Renal pelvis (tissue), 4 donors: ENCODE measurements around the gene TAC3. TPM values are rescaled to one million over a fixed set of nuclear protein-coding genes. Genes with fewer than 3 reads are reported as not detected.
A peak's percentile ranks its signal among the peaks of the same experiment; 100 is the strongest.
"Not testable (repeated sequence)": the region's sequence is repeated elsewhere in the genome, so short reads cannot be mapped to it uniquely, and the experiment has no call there.

Experiments
- DNase-seq: peaks from one replicate; pipeline ENCODE4 v3.0.0-alpha.2; 2013
- polyA plus RNA-seq, 3 donors: library from polyadenylated mRNA; unstranded; fragments of 120-200 nt; gene quantifications; one replicate each; pipeline ENCODE4 v1.2.1, GENCODE V29; 2013; ENCODE audit not compliant: insufficient read length in 3 of 3

Gene TAC3
- polyA plus RNA-seq, 3 donors: 0.64 to 2.2 (median 1.1) TPM

DNA sequence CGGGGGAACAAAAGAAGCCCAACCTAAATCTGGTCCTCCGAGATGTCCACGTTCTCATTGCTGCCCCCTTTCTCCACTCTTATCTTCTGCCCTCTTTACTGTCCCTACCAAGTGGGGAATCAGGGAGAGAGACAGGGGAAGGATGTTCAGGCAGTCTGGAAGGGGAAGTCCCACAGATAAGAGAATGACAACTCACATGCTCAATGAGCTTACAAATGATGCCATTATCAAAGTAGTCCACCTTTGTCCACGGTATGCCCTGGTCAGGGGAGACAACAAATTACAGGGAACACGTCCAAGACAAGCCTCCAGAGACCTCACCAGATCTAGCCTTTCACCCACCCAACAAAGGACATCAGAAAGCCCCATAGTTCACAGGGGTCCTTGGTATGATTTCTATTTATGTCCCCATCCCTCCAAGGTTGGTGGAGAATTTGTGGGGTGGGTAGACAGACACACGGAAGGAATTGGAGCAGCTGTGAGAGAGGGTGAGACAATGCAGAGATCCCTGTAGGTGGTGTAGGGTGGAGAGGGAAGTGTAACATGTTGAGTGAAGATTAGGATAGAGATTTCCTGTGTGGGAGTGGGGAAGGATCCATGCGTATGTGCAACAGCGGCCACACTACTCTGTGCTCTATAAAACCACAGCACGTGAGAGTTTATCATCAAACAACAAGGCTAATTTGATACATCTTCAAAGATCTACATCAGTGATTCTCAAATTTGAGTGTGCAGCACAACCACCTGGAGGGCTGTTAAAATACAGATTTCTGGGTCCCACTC is 22.9 kb upstream of the TAC3 start:
- no peak for DNase-seq

DNA sequence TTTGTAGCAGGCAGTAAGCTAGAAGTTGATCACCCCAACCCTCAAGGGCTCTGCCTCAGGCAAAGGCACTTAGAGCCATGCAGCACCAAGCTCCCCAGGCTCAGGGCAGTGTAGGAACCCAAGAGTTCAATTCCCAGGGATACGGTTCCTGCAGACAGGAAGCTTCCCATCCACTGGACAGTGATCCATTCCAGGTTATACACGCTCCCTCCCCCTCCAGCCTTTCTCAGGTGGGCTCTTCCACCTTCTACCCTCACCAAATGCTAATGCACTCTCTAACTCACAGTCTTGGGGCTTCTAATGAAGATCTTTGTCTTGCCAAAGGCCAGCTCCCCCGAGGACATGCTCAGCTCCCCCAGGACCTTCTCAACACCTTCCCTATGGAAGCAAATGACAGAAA is 20.9 kb upstream of the TAC3 start:
- DNase-seq: no peak

DNA sequence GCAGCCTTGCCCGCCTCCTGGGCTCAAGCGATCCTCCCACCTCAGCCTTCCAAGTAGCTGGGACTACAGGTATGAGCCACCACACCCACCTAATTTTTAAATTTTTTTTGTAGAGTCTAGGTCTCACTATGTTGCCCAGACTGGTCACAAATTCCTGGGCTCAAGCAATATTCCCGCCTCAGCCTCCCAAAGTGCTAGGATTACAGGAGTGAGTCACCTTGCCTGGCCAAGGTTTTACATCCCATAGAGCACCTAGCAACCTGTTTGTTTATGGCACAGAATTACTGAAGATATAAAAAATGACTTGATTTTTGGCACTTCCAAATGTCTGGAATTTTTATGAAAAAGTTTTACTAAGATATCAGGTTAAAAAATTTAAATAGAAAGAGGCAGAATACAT is 17.1 kb upstream of the TAC3 start:
- no peak for DNase-seq

DNA sequence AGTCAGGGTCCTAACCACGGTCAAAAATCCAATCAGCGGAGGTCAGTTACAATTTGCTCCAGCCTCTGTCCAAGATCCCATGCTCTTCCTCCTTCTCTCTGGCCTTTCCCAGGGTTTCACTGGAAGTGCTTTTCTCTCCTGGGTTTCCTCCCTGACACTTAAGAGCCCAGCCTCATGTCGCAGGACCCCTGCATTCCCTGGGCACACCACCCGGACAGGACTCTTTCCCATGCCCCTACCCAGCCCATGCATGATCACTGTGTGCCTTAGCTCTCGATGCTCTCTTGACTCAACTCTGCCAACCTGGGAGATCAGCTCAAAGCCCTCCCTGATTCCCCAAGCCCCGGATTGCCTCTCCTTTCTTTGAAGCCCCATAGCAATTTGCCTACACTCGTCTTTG is 15.5 kb upstream of the TAC3 start:
- DNase-seq: no peak

DNA sequence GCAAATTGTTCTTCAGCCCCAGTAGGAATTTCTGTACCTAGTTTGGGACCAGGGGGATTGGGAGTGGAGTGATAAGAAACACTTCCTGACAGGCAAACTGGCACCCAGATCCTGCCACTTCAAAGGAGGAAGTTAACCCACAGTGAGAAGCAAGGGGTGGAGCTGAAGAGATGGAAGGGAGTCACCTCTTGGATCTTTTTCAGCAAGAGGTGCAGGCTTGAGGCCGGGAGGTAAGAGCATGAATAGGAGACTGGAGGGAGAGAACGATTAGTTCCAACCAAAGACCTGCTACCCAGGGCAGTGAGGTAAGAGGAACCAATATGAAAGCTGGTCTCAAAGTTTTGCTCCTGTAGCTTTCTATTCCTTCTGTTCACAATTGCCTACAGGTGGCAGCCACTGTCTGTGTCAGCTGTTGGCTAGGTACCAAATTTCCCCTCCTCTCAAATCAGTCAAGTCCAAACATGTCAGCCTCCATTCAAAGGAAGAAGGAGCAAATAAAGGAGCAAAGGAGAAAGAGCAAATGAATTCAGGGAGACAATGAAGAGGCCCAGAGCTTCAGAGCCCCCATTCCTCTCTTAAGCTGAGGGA is 14.9 kb upstream of the TAC3 start:
- DNase-seq: no peak

DNA sequence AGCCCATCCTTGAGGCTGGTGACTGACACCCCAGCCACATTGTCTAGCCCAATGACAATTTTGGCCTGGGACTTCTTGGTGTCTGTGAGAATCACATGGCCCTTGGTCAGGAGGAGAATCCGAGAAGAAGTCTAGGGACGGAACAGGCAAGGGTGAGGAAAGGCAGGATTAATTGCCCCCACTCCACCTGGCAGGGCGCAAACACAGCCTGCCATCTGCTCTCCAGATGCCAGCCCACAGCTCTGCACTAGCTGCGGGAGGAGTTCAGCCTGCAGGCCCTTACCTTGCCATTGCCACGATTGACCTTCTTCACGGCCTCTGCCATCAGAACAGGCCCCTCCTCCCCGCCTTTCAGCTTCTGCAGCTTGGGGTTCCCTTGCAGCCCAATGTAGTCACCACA is 13.1 kb upstream of the TAC3 start:
- no peak for DNase-seq

DNA sequence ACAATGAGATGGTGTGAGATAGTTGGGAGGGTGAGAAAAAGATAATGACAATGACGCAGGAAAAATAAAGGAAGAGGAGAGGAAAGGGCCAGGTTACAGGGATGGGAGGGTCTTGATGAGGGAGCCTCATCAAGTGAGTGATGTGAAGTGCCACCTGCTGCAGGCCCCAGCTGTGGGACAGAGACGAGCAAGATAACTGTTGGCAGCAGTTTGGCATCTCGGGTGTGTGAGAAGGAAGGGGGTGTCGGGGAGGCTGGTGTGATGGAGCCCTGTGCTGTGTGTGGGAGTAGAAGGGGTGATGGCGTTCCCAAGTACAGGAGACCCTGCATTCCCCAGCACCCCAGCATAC is 11.4 kb upstream of the TAC3 start:
- no peak for DNase-seq

DNA sequence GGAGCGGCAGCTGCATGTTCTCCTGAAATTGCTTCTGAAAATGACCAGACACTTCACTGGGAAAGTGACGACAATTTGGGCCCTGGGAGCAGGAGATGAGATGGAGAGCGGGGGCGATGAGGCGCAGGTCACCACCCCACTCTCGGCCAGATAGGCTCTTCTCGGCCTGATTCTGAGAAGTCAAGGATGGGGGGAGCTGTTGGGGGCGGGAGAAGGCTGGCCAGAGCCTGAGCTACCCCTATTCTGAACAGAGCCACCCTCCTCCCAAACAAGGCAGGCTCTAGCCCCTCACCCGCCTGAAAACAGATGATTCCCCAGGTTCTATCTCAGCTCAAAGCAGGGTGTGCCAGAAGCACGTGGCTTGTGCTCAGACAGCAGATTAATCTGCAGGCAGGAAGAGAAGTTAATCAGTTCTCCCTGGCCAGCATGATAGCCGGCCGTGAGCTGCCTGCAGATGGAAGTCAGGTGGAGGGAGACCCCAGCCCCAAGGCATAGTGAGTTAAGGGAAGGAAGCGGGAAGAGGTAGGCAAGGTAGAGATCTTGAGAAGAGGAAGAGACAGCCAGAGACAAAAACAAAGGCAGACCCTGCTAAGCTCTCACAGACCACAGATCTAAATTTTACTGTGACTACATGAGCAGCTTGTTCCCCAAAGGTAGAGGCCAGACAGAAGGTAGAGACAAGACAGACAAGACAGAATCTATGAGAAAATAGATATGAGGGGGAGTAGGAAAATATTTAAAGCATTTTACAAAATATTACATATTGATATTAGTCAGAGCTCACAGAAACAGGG is 10.9 kb upstream of the TAC3 start:
- DNase-seq: no peak

DNA sequence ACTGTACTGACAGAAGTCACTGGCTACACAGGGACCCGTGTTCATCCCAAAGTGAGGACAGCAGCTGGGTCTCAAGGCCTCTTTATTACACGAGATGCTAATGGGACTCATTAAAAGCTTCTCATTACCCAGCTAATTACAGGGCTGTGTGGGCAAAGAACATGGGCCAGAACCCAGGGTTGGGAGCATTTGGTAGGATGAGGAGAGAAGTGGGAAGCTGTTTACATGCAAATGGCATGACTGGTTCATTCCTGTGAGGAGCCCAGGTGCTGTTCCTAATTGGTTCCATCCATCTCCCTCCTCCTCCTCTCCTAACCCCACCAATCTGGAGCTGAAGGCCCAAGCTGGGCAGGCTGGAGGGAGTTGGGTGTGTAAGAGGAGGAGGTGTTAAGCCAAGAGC is 8.9 kb upstream of the TAC3 start:
- DNase-seq: no peak

DNA sequence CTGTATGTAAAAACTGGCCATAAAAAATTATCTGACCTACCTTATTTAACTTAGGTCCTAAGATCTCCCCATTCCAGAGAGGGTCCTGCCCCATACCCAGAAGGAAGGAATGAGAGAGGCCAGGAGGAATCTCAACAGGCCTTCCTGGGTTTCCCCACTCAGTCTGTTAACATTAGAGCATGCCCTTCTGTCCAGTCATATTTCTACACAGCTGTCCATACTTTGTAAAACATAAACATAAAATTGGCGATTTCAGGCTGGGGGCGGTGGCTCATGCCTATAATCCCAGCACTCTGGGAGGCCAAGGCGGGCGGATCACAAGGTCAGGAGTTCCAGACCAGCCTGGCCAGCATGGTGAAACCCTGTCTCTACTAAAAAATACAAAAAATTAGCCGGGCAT is 6.0 kb upstream of the TAC3 start:
- DNase-seq: not testable (repeated sequence)

DNA sequence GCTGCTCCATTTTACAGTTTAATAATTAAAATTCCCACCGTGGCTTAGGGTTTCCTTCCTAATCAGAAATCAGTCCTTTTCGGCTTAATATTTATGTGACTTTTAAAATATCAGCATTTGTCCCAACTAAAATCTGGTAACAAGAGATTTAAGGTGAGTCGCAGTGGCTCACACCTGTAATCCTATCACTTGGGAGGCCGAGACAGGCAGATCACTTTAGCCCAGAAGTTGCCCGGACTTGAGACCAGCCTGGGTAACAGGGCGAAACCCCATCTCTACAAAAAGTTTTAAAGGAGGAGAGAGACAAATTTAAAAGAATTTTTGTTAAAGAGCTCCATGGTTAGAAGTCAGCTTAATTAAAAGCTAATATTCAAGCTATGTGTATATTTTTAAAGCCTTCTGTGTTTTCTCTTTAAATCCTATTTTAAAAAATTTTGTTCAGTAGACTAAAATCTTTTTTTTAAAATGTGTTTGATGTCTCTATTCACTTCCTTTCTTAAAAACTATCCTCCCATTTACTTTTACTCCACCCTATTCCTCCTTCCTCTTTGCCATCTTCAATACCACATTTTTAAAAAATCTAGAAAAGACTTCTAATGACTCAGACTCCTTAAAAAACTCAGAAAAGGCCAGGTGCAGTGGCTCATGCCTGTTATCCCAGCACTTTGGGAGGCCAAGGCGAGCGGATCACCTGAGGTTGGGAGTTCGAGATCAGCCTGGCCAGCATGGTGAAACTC is 3.8 kb upstream of the TAC3 start:
- DNase-seq: no peak

DNA sequence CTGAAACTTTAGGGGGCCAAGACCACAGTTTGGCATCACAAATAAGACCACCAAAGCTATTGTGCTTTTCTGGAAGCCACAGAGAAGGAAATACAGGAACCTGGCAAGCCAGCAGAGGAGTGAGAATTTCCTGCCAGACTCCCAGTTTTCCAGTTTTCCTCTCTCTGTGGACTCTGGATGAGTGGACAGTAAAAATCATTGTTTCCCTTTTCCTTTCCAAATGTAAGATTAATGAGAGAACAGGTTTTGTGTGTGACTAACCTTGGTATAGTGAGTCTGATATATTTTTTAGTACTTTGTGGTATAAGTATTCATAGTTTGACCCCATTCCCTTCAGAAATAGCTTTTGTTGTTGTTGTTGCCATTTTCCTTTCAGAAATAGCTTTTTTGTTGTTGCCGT is 2.6 kb upstream of the TAC3 start:
- DNase-seq: no peak

DNA sequence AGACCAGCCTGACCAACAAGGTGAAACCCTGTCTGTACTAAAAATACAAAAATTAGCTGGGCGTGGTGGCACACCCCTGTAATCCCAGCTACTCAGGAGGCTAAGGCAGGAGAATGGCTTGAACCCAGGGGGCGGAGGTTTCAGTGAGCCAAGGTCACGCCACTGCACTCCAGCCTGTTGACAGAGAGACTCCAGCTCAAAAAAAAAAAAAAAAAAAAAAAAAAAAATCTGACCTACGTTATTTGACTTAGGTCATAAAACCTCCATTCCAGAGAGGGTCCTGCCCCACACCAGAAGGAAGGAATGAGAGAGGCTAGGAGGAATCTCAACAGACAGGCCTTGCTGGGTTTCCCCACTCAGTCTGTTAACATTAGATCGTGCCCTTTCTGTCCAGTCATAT is 2.0 kb upstream of the TAC3 start:
- not testable (repeated sequence) for DNase-seq

DNA sequence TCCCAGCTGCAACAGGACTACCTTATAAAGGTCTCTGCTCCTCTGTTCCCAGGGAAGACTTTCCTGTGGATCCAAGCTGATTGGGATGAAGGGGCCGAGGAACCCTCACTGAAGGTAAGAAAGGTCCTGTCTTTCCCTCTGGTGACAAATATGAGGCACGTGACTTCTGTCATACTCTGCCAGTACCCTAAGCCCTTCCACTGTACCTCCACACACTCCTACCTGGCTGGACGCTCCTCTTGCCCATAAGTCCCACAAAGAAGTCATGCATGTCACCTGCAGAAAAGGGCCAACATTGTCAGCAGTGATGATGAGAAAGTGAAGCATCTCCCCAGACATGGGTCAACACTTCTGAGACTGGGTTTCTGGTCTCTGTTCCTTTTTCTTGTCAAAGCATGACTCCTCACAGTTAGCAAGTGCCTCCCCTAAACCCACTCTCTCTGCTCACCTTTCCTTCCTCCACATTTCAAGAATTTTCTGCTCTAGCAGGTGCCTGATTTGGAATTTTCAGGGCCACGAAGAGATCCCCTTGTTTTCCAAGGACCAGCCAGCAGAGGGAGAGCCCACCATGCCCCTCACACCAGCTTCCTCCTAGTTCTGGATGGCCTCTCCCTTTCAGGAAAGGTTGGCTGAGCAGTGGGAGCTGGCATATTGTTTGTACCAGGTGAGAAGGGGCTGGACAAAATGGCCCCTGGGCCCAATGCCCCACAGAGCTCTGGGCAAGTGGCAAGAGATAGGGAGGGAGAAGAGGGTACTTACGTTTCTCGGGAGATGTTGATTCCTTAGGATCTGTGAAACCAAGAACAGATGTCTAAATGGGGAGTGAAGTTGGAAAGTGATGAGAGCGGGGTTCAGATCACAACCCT is 3.5 kb downstream of the TAC3 start:
- DNase-seq: no peak

DNA sequence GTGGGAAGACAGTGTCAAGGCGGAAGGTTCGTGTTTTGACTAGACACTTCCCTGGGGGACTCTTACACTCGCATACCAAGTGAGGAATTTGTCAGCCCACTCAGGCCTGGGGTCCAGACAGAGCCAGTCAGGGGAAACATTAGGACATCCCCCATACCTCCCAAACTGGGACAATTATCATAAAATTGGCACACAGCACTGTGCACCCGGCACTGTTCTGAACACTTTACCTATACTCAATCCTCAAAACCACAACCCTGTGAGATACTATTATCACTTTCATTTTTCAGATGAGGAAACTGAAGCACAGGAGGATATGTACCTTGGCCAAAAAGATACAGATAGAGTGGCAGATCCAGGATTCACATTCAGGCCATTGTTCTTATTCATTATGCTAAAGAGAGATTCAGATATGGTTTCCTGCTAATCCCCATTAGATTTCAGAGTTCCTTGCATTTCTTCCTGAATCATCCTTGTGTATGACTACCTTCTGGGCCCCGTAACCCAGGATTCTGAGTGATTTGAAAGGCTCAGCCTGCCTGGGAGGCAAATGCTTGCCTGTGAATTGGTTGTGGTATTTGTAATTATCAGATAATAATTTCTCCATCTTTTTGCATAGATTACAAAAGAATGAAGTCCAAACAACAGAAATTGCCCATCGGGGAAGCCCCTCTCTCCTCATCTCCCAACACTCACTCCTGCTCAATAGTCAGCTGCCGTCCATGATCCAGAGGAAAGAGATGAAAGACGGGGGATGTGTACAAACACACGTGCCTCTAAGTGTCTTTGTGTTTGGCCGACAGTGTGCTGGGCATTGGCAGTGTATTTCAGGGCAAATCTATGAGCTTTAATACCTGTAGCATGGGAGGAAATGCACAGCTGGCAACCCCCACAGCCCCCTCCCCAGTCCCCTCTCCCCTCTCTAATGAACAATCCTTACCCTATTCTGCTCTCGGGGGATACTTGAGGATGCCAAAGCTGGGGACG is 4.6 kb downstream of the TAC3 start:
- DNase-seq: no peak

DNA sequence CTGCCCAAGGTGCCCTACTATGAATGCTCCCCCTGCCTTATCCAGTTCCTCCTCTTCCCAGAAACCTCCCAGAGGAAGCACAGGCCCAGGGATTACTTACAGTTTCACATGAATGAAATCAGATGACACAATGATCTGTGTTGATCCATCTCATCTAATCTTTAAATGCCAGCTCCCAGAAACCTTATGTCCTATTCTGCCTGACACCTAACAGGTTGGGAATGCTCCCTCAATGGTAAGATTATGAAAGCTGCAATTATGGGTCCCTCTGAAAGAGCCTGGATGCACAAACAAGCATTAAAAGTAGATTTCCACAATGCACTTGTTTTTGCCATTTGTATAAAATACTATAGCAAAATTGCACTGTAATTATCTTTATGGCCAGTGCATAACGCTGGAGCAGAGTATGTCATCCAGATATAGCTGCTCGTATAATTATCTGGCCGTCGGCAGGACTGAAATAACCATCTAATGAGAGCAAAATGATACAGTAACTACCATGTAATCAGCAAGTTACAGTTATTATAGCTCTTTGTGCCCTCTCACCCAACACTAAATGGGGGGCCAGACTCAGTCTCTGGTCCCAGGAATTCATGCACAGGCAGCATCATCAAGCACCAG is 5.6 kb downstream of the TAC3 start:
- DNase-seq: no peak

DNA sequence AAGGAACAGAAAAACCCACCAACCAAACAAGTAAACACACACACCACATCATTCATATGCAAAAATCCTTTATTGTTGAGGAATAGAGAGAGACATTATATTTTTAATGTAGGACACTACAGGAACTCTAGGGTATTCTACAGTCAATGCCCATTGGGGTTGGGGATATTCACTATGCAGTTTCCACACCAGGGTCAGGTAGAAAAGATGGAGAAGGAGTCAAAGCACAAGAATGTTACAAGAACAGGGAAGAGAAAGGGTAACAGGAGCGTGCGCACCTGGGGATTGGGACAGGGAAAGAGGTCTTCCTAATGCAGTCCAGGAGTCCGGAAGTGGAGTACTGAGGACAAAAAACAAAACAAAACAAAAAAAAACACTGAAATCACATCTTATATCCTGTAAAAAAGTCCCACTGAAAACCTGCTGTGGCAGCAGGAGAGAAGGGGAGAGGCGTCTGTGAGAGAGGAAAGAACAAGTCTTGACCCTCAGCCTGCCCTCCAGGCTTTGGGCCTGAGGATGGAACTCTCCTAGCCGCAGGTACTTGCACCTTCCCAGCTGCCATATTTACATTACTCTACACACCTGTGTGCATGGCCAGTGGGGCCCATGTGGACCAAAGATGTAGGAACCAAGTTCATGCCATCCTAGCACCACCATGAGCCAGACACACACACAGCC is 6.2 kb downstream of the TAC3 start:
- no peak for DNase-seq

DNA sequence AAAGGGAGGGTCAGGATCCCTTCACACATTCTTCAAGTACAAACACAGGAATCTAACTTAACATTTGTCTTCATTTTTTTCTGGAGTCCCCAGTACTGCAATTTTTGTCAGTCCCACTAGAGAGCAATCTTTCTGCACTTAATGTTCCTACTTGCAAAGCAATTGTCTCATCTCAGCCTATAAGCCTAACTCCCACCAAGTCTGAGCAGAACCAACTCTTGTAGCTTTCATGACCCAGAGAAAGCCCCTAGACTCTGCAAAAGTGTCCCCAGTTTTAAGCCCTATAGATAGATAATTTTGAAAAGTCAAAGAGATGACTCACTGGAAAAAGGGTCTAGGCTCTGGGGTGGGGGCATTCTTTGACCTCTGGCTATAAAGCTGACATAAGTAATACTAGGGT is 8.2 kb downstream of the TAC3 start:
- peak; percentile 64 for DNase-seq

DNA sequence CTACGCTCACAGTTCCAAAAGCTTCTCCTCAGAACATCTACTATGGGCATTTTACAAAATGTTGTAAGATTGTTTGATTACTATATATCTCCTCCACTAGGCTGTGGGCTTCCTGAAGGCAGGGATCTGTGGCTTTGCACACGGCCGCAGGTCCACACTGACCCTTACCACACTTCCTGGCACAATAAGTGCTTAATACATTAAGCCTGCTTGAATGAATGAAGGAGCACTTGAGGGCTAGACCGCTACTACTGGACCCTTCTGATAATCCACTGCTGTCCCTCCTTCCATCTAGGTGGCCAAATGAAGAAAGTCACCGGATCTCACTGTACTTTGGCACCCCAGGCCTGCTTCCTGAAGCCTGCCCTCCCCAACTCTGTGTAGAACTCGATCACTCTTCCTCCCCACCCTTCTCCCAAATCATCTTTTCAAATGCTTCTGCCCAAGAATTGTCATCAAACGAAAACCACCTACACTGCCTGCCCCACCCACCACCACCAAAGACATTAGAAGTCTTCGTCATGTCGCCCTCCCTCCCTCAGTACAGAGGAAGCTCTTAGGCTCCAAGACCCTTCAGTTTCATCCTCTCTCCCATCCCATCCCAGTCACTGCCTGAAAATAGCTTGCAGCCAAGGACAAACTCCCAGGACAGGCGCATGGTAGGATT is 9.4 kb downstream of the TAC3 start:
- DNase-seq: no peak
